Neural cell (in vitro differentiated cells): ENCODE results near the gene ARTN. TPM values are rescaled to one million over a fixed set of nuclear protein-coding genes. Genes with fewer than 3 reads are reported as not detected.

ENCODE experiments used
- H2AFZ ChIP-seq: fragments of 200-600, 300-800 bp; sonication (generic), shearing (Covaris generic); 2 replicates; pipeline ENCODE4 v1.6.0; 2014; ENCODE audit warnings: low read depth, mild to moderate bottlenecking, antibody characterized with exemption, low read length, moderate library complexity
- H3F3A ChIP-seq: fragments of 200-600 bp; shearing (Covaris generic); 2 replicates; pipeline ENCODE4 v1.6.1; 2016; ENCODE audit warnings: mild to moderate bottlenecking, moderate library complexity, mixed read lengths, antibody characterized with exemption, low read length; ENCODE audit not compliant: insufficient read depth, poor library complexity, severe bottlenecking
- H3K27ac ChIP-seq: fragments of 200-600, 300-800 bp; sonication (generic), shearing (Covaris generic); 2 replicates; pipeline ENCODE4 v1.5.1; 2014; ENCODE audit warnings: mild to moderate bottlenecking, low read length, moderate library complexity
- H3K27me3 ChIP-seq: fragments of 300-800, 200-600 bp; sonication (generic), shearing (Covaris generic); 2 replicates; pipeline ENCODE4 v1.6.0; 2014; ENCODE audit warnings: mild to moderate bottlenecking, low read depth, low read length, moderate library complexity; ENCODE audit not compliant: insufficient read depth
- H3K36me3 ChIP-seq: fragments of 300-800, 200-600 bp; sonication (generic), shearing (Covaris generic); 2 replicates; pipeline ENCODE4 v1.5.1; 2014; ENCODE audit warnings: mild to moderate bottlenecking, antibody characterized with exemption, low read length, moderate library complexity; ENCODE audit not compliant: insufficient read depth
- H3K4me2 ChIP-seq: fragments of 300-800, 200-600 bp; sonication (generic), shearing (Covaris generic); 2 replicates; pipeline ENCODE4 v1.6.0; 2014; ENCODE audit warnings: mild to moderate bottlenecking, low read length
- H3K4me3 ChIP-seq: fragments of 300-800, 200-600 bp; sonication (generic), shearing (Covaris generic); 2 replicates; pipeline ENCODE4 v1.5.1; 2014; ENCODE audit warnings: mild to moderate bottlenecking, low read length, moderate library complexity
- H3K79me2 ChIP-seq: fragments of 200-600 bp; shearing (Covaris generic); replicated peaks from 2 replicates; pipeline ENCODE4 v1.6.0; 2014; ENCODE audit warnings: mild to moderate bottlenecking, low read length, moderate library complexity; ENCODE audit not compliant: insufficient read depth
- H3K9ac ChIP-seq: fragments of 300-800, 200-600 bp; sonication (generic), shearing (Covaris generic); 2 replicates; pipeline ENCODE4 v1.6.1; 2016; ENCODE audit warnings: mild to moderate bottlenecking, low read length, mixed read lengths
- H3K9me2 ChIP-seq: fragments of 200-600 bp; shearing (Covaris generic); 2 replicates; pipeline ENCODE4 v1.6.1; 2016; ENCODE audit warnings: mild to moderate bottlenecking, low read length, mixed read lengths; ENCODE audit not compliant: insufficient read depth
- H3K9me3 ChIP-seq: fragments of 200-600, 300-800 bp; sonication (generic), shearing (Covaris generic); 2 replicates; pipeline ENCODE4 v1.6.1; 2016; ENCODE audit warnings: mild to moderate bottlenecking, mixed run types, low read length, moderate library complexity, mixed read lengths
- H4K20me1 ChIP-seq: fragments of 200-600 bp; shearing (Covaris generic); 2 replicates; pipeline ENCODE4 v1.6.1; 2016; ENCODE audit warnings: mild to moderate bottlenecking, mixed run types; ENCODE audit not compliant: insufficient read depth
- EP300 ChIP-seq: fragments of 450-650 bp; conservative IDR thresholded peaks from 2 replicates; pipeline ENCODE4 v1.6.1; 2014; ENCODE audit warnings: antibody characterized with exemption, mild to moderate bottlenecking, moderate library complexity; ENCODE audit not compliant: poor library complexity, severe bottlenecking
- EZH2 ChIP-seq: fragments of 200-600, 300-800 bp; shearing (Covaris generic), sonication (generic); IDR thresholded peaks from 2 replicates; pipeline ENCODE4 v1.6.1; 2014; ENCODE audit warnings: antibody characterized with exemption, low read length, borderline replicate concordance, mild to moderate bottlenecking; ENCODE audit not compliant: insufficient read depth, poor library complexity, severe bottlenecking
- POLR2AphosphoS5 ChIP-seq: IDR thresholded peaks from 2 replicates; pipeline ENCODE4 v1.6.1; 2012
- RAD21 ChIP-seq: fragments of 450-650 bp; conservative IDR thresholded peaks from 2 replicates; pipeline ENCODE4 v1.6.1; 2014; ENCODE audit warnings: antibody characterized with exemption, mild to moderate bottlenecking, moderate library complexity
- SMC3 ChIP-seq: fragments of 450-650 bp; conservative IDR thresholded peaks from 2 replicates; pipeline ENCODE4 v1.6.1; 2014; ENCODE audit warnings: antibody characterized with exemption, mild to moderate bottlenecking, moderate library complexity; ENCODE audit not compliant: poor library complexity
- polyA plus RNA-seq: library from polyadenylated mRNA; depleted of rRNA; stranded (reverse); fragments of >200 nt; gene quantifications from 2 replicates; pipeline ENCODE4 v1.2.3, GENCODE V29; 2014
- TF ChIP-seq, protein P1 (sequence below): IDR thresholded peaks from 2 replicates; pipeline ENCODE4 v1.6.1; 2012; ENCODE audit warnings: borderline replicate concordance
- TF ChIP-seq, protein P2 (sequence below): fragments of 450-650 bp; IDR thresholded peaks from 2 replicates; pipeline ENCODE4 v1.5.1; 2014; ENCODE audit warnings: antibody characterized with exemption, mild to moderate bottlenecking, moderate library complexity; ENCODE audit not compliant: poor library complexity, severe bottlenecking

The ARTN gene
- polyA plus RNA-seq, 1 donor from 2014 or later = 1.4 TPM

DNA sequence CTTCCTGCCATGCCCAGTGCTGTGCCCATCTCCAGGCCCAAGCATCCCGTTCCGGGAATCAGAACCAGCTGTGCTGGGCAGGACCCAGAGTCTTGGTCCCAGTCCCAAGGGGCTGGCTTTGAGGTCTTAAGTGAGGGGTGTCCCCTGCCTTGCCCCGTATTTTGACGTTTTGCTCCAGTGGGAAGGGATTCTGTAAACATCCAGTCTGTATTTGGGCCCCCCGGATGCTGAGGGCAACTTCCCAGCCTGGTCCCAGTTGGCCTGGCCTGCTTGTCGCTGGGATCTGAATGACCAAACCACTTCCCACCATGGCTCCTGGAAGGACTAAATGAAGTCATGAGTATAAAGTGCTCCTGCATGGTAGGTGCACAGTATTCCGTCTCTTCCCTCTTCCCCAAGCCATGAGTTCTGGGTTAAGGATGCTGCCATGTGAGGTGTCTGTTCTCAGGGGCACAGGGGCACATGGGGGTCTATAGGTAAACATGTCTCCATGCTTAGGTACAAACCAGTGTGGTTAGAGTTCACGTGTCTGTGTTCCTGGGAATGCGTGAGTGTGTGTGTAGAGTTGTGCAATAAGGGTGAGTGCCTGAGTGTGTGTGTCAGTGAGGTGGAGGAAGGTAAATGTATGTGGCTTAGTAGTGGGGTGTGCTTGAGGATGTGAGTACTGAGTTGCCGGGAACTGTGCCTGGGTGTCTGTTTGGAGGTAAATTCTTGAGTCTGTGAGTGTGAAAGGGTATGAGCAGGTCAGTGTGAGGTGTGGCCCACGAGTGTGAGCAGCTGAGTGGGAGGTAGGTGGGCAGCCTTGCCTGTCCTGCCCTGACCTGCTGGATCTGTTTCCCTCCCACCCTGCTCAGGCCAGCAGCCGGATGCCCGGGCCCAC is 46.9 kb downstream of the ARTN start:
- no peak overlapping the region for H2AFZ ChIP-seq
- peaks cover 2% of the 10 kb centered on the region for H4K20me1 ChIP-seq
- no peaks in the 10 kb centered on the region for H3K36me3 ChIP-seq

DNA sequence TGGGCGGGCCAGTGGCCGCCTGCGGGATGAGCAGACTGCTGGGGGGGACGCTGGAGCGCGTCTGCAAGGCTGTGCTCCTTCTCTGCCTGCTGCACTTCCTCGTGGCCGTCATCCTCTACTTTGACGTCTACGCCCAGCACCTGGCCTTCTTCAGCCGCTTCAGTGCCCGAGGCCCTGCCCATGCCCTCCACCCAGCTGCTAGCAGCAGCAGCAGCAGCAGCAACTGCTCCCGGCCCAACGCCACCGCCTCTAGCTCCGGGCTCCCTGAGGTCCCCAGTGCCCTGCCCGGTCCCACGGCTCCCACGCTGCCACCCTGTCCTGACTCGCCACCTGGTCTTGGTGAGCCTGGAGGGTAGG is 47.5 kb downstream of the ARTN start:
- Histone ChIP-seq H3K4me3 (peak overlapping the region; percentile 91), H3K36me3 (no peaks in the 10 kb centered on the region), H3K79me2 (peaks cover 27% of the 10 kb centered on the region), H3K9ac (no peak overlapping the region), H2AFZ (no peak overlapping the region), H3K9me3 (no peaks in the 10 kb centered on the region), H3K4me2 (no peak overlapping the region), H3K27me3 (no peaks in the 10 kb centered on the region), H3F3A (no peaks in the 10 kb centered on the region), H3K9me2 (no peaks in the 10 kb centered on the region), H4K20me1 (no peaks in the 10 kb centered on the region), H3K27ac (no peak overlapping the region)
- TF ChIP-seq, protein P1, sequence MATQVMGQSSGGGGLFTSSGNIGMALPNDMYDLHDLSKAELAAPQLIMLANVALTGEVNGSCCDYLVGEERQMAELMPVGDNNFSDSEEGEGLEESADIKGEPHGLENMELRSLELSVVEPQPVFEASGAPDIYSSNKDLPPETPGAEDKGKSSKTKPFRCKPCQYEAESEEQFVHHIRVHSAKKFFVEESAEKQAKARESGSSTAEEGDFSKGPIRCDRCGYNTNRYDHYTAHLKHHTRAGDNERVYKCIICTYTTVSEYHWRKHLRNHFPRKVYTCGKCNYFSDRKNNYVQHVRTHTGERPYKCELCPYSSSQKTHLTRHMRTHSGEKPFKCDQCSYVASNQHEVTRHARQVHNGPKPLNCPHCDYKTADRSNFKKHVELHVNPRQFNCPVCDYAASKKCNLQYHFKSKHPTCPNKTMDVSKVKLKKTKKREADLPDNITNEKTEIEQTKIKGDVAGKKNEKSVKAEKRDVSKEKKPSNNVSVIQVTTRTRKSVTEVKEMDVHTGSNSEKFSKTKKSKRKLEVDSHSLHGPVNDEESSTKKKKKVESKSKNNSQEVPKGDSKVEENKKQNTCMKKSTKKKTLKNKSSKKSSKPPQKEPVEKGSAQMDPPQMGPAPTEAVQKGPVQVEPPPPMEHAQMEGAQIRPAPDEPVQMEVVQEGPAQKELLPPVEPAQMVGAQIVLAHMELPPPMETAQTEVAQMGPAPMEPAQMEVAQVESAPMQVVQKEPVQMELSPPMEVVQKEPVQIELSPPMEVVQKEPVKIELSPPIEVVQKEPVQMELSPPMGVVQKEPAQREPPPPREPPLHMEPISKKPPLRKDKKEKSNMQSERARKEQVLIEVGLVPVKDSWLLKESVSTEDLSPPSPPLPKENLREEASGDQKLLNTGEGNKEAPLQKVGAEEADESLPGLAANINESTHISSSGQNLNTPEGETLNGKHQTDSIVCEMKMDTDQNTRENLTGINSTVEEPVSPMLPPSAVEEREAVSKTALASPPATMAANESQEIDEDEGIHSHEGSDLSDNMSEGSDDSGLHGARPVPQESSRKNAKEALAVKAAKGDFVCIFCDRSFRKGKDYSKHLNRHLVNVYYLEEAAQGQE = no peak
- no peak for TF ChIP-seq SMC3
- TF ChIP-seq, protein P2, sequence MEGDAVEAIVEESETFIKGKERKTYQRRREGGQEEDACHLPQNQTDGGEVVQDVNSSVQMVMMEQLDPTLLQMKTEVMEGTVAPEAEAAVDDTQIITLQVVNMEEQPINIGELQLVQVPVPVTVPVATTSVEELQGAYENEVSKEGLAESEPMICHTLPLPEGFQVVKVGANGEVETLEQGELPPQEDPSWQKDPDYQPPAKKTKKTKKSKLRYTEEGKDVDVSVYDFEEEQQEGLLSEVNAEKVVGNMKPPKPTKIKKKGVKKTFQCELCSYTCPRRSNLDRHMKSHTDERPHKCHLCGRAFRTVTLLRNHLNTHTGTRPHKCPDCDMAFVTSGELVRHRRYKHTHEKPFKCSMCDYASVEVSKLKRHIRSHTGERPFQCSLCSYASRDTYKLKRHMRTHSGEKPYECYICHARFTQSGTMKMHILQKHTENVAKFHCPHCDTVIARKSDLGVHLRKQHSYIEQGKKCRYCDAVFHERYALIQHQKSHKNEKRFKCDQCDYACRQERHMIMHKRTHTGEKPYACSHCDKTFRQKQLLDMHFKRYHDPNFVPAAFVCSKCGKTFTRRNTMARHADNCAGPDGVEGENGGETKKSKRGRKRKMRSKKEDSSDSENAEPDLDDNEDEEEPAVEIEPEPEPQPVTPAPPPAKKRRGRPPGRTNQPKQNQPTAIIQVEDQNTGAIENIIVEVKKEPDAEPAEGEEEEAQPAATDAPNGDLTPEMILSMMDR = no peak
- TF ChIP-seq EP300 = no peak
- no peak for TF ChIP-seq EZH2

More for the DNA sequence above, 46.9 kb downstream of the ARTN start:
- TF ChIP-seq RAD21 (no peak), EZH2 (no peak), POLR2AphosphoS5 (no peak)
- TF ChIP-seq, protein P1 = no peak
- TF ChIP-seq, protein P2 = no peak
- Histone ChIP-seq H3K79me2 (peaks cover 34% of the 10 kb centered on the region), H3K27me3 (no peaks in the 10 kb centered on the region), H3K9me3 (no peaks in the 10 kb centered on the region), H3F3A (no peaks in the 10 kb centered on the region), H3K27ac (no peak overlapping the region), H3K9ac (peak overlapping the region; percentile 77), H3K9me2 (no peaks in the 10 kb centered on the region), H3K4me2 (peak overlapping the region; percentile 96), H3K4me3 (peak overlapping the region; percentile 91)
